GM12873 (cell line): ENCODE measurements around the gene GPR39.

Experiments used
- TF ChIP-seq, protein P1 (sequence below): IDR thresholded peaks from 2 replicates; pipeline ENCODE4 v1.5.1; 2012; ENCODE audit warnings: low read depth, mild to moderate bottlenecking, moderate library complexity, low read length, control low read depth; ENCODE audit not compliant: insufficient read depth; ENCODE audit errors: missing control alignments

Gene GPR39

DNA sequence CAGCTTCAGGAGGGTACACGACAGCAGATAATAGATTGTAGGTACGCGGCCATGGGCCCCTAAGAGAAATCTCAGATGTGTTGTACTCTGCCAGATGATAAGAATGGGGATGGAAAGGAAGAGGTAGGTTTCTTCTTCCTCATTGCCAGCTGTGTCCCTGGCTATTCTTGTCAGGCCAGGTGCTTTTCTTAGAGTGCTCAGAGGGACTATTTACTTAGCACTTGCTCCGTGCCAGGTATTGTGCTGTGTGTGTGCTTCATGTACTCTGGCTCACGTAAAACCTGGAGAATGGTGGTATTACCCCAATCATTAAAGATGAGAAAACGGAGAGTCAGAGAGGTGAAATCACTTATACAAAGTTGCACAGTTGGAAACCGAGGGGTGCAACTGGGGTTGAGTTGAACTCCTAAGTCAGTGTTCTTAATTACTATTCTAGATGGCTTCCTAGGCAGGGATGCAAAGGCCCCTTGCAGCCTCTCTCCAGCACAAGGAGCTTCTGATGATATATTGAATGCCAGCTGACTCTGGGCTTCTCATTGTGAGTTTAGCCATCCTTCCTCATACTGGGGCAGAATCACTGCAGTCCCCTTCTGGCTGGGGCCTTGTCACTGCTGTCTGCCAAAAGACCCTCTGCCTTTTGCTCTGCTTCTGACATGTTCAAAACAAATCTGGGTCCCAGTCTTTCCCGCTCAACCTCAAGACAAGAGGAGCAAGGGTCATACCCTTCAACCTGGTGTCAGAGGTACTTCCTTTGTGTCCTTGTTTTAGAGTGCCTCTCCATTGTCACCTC lies 192.7 kb downstream of the GPR39 start:
- TF ChIP-seq, protein P1, sequence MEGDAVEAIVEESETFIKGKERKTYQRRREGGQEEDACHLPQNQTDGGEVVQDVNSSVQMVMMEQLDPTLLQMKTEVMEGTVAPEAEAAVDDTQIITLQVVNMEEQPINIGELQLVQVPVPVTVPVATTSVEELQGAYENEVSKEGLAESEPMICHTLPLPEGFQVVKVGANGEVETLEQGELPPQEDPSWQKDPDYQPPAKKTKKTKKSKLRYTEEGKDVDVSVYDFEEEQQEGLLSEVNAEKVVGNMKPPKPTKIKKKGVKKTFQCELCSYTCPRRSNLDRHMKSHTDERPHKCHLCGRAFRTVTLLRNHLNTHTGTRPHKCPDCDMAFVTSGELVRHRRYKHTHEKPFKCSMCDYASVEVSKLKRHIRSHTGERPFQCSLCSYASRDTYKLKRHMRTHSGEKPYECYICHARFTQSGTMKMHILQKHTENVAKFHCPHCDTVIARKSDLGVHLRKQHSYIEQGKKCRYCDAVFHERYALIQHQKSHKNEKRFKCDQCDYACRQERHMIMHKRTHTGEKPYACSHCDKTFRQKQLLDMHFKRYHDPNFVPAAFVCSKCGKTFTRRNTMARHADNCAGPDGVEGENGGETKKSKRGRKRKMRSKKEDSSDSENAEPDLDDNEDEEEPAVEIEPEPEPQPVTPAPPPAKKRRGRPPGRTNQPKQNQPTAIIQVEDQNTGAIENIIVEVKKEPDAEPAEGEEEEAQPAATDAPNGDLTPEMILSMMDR = no peak

DNA sequence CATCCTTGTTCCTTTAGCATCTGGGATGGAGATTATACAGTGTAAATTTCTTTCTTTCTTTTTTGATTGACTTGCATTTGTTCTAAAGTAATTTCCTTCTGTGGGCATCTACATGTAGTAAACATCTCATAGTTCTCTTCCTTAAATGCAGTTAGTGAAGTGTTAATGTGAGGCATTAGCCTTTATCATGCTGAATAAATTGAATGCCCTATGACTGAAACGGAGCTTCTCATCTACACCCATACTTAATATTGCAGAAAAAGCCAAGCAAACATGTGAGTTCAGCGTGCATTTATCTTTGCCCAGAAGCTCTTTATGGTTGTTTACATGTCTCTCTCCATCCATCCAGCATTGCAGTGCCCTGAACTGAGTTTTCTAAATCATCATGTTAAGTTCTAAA lies 195.1 kb downstream of the GPR39 start:
- TF ChIP-seq, protein P1 = no peak

DNA sequence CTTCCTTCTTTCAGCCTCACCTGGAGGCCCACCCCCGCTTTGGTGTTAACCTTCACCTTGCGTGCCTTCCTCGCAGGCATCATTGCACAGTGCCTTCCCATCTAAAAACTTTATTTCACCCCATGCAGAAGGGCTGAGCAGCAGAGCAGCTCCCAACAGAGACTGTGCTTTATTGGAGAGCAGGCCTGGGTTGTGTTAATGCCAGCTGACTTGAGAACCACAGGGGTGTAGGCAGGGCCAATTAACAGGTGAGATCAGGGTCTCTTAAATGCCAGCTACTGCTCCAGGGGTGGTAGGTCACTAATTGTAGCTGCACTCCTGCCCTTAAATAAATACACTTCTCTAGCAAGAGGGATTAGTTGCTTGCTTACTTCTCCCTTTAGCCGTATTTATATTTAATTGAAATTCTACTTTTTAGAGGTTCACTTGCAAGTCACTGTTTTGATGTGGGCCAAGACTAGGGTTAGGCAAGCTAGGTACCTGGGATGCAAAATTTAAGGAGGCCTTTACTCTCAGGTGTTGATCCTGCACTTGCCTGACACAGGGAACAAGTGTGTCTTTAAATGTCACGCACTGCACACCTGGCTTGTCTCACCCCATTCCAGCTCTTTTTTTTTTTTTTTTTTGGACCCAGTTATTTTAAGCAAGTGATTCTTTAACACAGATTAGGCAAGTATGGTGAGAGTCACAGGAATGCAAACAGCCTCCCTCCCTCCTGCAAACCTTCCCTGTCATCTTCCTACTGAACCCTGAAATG lies 198.9 kb downstream of the GPR39 start:
- TF ChIP-seq, protein P1 = no peak

DNA sequence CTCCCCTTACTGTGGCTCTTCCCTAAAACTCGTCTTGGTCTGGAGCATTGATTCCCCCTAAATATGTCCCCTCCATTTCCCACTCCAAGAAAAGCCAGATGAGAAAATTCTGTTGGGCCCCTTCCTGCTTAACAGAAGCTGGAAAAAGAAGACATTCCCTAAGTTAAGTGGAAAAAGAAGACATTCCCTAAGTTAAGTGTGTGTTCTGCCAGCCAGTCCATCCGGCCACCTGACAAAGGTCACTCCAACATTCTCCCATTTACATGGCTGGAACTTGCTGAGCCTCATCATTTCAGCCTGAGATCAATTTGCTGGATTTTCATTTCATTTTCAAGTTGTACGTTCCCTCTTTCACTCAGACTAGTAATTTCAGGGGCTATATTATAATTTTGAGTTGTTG lies 201.4 kb downstream of the GPR39 start:
- TF ChIP-seq, protein P1 = no peak

DNA sequence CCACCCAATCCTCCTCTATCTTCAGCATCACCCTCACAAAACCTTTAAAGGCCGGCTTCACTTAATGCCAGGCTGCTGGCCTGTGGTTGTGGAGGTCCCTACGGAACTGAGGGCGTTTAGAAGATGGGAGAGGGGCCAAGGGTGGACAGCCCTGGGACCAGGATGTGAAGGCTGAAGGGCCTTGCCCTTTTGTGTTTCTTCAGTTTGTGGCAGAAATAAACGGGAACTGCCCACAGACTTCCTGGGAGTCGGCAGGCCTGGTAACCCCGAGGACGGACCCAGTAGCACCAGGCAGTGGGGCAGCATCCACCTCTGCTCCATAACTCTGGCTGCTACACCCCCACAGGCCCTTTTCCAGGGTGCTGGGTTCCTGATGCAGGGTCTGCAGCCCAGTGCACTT lies 202.1 kb downstream of the GPR39 start:
- TF ChIP-seq, protein P1 = no peak

DNA sequence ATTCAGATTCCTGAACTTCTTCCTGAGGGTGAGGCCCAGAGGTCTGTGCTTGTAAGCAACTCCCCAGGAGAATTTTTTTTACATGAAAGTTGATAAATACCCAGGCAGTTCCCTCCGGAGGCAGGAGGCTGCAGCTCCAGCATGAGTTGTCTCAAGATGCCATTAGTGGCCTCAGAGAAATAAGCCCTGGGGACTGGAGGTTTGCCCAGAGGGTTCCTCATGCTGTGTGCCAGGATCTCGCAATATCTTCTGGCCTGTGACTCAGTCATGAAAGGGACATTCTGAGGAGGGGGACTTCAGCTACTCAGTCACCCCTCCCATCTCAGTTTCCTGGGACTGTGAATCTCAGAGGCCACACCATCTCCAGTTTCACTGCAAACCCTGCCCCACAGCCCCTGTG lies 203.5 kb downstream of the GPR39 start:
- TF ChIP-seq, protein P1 = no peak

DNA sequence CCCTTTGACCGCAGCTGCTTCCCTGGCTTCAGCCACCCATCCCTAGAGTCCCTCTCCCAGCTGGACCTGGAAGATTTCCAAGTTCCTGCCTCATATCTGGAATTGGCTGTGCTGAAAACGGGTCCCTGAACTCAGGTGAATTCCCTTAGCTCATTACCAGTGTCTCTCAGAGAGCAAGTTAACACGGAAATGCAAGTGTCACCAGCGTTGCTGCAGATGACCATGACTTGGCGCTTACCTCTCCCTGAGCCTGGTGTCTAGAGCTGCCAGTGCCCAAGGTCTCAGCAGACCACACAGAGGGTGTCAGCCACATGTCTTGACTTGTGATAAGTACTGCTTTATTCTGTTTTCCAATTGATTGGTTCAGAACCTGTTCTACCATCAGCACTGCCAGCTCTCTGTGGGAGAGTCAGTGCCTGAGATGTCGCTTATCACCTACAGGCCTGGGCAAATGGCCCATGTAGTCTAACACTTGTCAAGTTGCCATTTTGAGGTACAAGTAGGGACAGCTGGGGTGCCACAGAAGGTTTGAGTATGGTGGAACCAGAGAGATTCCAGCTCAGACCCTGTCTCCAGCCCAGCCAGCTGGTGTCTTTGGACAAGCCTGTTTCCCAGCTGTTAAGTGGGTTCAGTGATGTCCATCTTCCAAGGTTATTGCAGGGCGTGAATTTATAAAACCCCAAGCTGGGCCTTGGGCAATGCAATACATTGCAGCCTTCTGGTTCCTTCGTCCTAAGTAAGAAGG lies 204.7 kb downstream of the GPR39 start:
- TF ChIP-seq, protein P1 = no peak
